Trophoblast cell (in vitro differentiated cells and primary cell): ENCODE results near the gene FAM209B. TPM values are rescaled to one million over a fixed set of nuclear protein-coding genes. Genes with fewer than 3 reads are reported as not detected.
"Not testable (repeated sequence)": the region's sequence is repeated elsewhere in the genome, so short reads cannot be mapped to it uniquely, and the experiment has no call there.

Source experiments
- DNase-seq, 2 donors: peaks; one replicate each; pipeline ENCODE4 v3.0.0-alpha.2; 2016
- H2AFZ ChIP-seq: 2 replicates; pipeline ENCODE4 v1.6.1; 2013; ENCODE audit warnings: low read length, moderate library complexity, mild to moderate bottlenecking; ENCODE audit not compliant: insufficient read depth, poor library complexity
- H2AK5ac ChIP-seq: 2 replicates; pipeline ENCODE4 v1.6.1; 2013; ENCODE audit warnings: mild to moderate bottlenecking, low read length
- H2BK120ac ChIP-seq: 2 replicates; pipeline ENCODE4 v1.6.1; 2013; ENCODE audit warnings: low read length, mild to moderate bottlenecking, moderate library complexity; ENCODE audit not compliant: insufficient read depth, poor library complexity
- H2BK12ac ChIP-seq: 2 replicates; pipeline ENCODE4 v1.6.1; 2013; ENCODE audit warnings: mild to moderate bottlenecking, low read length, moderate library complexity
- H2BK5ac ChIP-seq: 2 replicates; pipeline ENCODE4 v1.6.1; 2013; ENCODE audit warnings: low read length, low read depth, moderate library complexity, mild to moderate bottlenecking; ENCODE audit not compliant: poor library complexity
- H3K14ac ChIP-seq: 2 replicates; pipeline ENCODE4 v1.6.1; 2013; ENCODE audit warnings: mild to moderate bottlenecking, low read length
- H3K18ac ChIP-seq: 2 replicates; pipeline ENCODE4 v1.6.1; 2013; ENCODE audit warnings: mild to moderate bottlenecking, low read length
- H3K23ac ChIP-seq: 2 replicates; pipeline ENCODE4 v1.6.1; 2013; ENCODE audit warnings: low read length
- H3K27ac ChIP-seq: 2 replicates; pipeline ENCODE4 v1.5.1; 2013; ENCODE audit warnings: low read depth, mild to moderate bottlenecking, inconsistent platforms, low read length, moderate library complexity
- H3K27me3 ChIP-seq: 2 replicates; pipeline ENCODE4 v1.6.1; 2013; ENCODE audit warnings: inconsistent platforms, mild to moderate bottlenecking, low read length, moderate library complexity; ENCODE audit not compliant: insufficient read depth
- H3K36me3 ChIP-seq, 2 experiments: 1 replicate in 1 of 2; 2 replicates in 1 of 2; pipeline ENCODE4 v1.6.1; 2013; ENCODE audit warnings: low read length in 2 of 2, mild to moderate bottlenecking in 2 of 2, moderate library complexity in 1 of 2; ENCODE audit not compliant: insufficient read depth in 2 of 2, control insufficient read depth in 1 of 2
- H3K4ac ChIP-seq: 2 replicates; pipeline ENCODE4 v1.6.1; 2013; ENCODE audit warnings: low read depth, mild to moderate bottlenecking, low read length, moderate library complexity
- H3K4me1 ChIP-seq, 2 experiments: 1 replicate in 1 of 2; 2 replicates in 1 of 2; pipeline ENCODE4 v1.6.1; 2013; ENCODE audit warnings: low read length in 2 of 2, mild to moderate bottlenecking in 2 of 2, moderate library complexity in 1 of 2; ENCODE audit not compliant: insufficient read depth in 2 of 2, control insufficient read depth in 1 of 2
- H3K4me2 ChIP-seq: 2 replicates; pipeline ENCODE4 v1.6.1; 2013; ENCODE audit warnings: inconsistent platforms, mild to moderate bottlenecking, low read length, moderate library complexity
- H3K4me3 ChIP-seq: 2 replicates; pipeline ENCODE4 v1.5.1; 2013; ENCODE audit warnings: mild to moderate bottlenecking, low read depth, low read length, inconsistent platforms
- H3K79me1 ChIP-seq: one replicate; pipeline ENCODE4 v1.6.1; 2013; ENCODE audit warnings: low read length
- H3K79me2 ChIP-seq: 2 replicates; pipeline ENCODE4 v1.6.1; 2013; ENCODE audit warnings: low read length, mild to moderate bottlenecking; ENCODE audit not compliant: control insufficient read depth, insufficient read depth, poor library complexity
- H3K9ac ChIP-seq: 2 replicates; pipeline ENCODE4 v1.6.1; 2013; ENCODE audit warnings: mild to moderate bottlenecking, low read length
- H3K9me3 ChIP-seq: 2 replicates; pipeline ENCODE4 v1.6.1; 2013; ENCODE audit warnings: low read depth, mild to moderate bottlenecking, control low read depth, inconsistent platforms, low read length; ENCODE audit not compliant: insufficient read depth
- H4K12ac ChIP-seq: 2 replicates; pipeline ENCODE4 v1.6.1; 2013; ENCODE audit warnings: low read depth, mild to moderate bottlenecking, low read length, moderate library complexity
- H4K8ac ChIP-seq: 2 replicates; pipeline ENCODE4 v1.6.1; 2013; ENCODE audit warnings: low read depth, mild to moderate bottlenecking, low read length, moderate library complexity
- H4K91ac ChIP-seq: one replicate; pipeline ENCODE4 v1.6.1; 2013; ENCODE audit warnings: low read depth, mild to moderate bottlenecking, low read length, moderate library complexity
- WGBS: extraction: QIAGEN DNeasy Blood & Tissue Kit; methylation state at CpG from one replicate; pipeline ENCODE4 v1.1.7; 2013; ENCODE audit warnings: missing lambda C conversion rate; ENCODE audit not compliant: insufficient read length, insufficient coverage; ENCODE audit errors: extremely low coverage; 5-methylcytosine and 5-hydroxymethylcytosine counted together
- polyA plus RNA-seq: library from polyadenylated mRNA; stranded (reverse); fragments of 200-250 nt; gene quantifications from 2 replicates; pipeline ENCODE4 v1.2.3, GENCODE V29; 2013

The FAM209B gene, protein sequence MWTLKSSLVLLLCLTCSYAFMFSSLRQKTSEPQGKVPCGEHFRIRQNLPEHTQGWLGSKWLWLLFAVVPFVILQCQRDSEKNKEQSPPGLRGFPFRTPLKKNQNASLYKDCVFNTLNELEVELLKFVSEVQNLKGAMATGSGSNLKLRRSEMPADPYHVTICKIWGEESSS
- 0.45 and 0.67 TPM in 2 replicates for polyA plus RNA-seq

DNA sequence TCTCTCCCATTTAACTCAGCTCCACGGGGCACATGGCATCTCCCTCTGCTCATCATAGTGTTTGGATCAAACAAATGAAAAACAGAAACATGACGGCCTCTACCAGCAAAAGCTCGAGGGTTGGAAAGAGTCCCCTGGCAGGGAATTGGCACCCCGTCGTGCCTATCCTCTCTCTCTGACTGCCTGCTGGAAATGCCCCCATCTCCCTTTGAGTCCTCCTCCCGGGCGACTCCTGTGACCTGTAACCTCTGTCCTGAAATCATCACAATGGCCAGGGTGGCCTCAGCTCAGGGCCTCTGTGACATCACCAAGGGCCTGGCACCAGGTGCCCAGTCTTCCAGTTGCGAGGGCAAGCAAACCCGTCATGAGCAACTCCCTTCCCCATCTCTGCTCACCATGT is at the start of gene FAM209B:
Gene FAM209B, plus strand, starts transcription at position 301 of the 400 bp plus-strand sequence. Its CDS starts 96 bp downstream, at position 397.
- H2AFZ ChIP-seq, H3K27ac ChIP-seq, H3K4me1 ChIP-seq, H2BK12ac ChIP-seq, H3K36me3 ChIP-seq, H3K4ac ChIP-seq, H2BK120ac ChIP-seq, H3K14ac ChIP-seq, H2AK5ac ChIP-seq, H3K79me2 ChIP-seq, H3K23ac ChIP-seq, H3K27me3 ChIP-seq, H3K4me2 ChIP-seq, H3K18ac ChIP-seq, H4K91ac ChIP-seq, H3K4me3 ChIP-seq, H4K8ac ChIP-seq, H3K9me3 ChIP-seq, H3K79me1 ChIP-seq, H3K9ac ChIP-seq, H2BK5ac ChIP-seq, H4K12ac ChIP-seq, DNase-seq: not testable (repeated sequence)
- no CpG with 5 or more reads among the region's 9 CpGs for WGBS

DNA sequence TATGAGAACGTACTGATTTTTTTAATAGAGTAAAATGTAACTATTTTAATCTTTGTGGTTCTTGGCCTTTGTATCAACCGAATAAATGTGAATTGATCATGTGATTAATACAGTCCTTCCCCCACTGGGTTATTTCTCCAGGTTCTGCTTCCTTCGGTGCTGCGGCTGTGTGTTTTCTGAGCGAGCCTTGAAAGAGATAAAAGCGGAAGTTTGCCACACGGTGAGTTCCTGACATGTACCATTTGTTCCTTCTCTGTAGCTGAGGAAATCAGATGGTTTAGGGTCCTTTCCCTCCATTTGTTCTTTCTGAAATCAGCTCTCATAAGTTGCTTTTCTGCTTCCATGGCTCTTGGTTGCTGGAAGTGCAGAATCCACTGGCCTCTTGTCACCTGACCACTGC is 49.1 kb upstream of the FAM209B start:
- no peaks in the 10 kb centered on the region for H3K79me1 ChIP-seq
- H2AFZ ChIP-seq: no peak overlapping the region
- no peak overlapping the region for H2BK5ac ChIP-seq
- no peak overlapping the region for H3K27ac ChIP-seq
- no peak overlapping the region for H2BK12ac ChIP-seq
- H3K36me3 ChIP-seq: peaks cover 27 to 52% of the 10 kb centered on the region in 2 experiments
- no peak overlapping the region for H4K8ac ChIP-seq
- no CpG with 5 or more reads among the region's 7 CpGs for WGBS
- H3K18ac ChIP-seq: no peak overlapping the region
- no peaks in the 10 kb centered on the region for H3K27me3 ChIP-seq
- H2AK5ac ChIP-seq: no peak overlapping the region
- DNase-seq: no peak
- no peak overlapping the region for H3K9ac ChIP-seq
- no peaks in the 10 kb centered on the region for H3K4me1 ChIP-seq
- H4K12ac ChIP-seq: no peak overlapping the region
- no peak overlapping the region for H3K23ac ChIP-seq
- H3K4me3 ChIP-seq: no peak overlapping the region
- H3K4me2 ChIP-seq: no peak overlapping the region
- no peaks in the 10 kb centered on the region for H3K79me2 ChIP-seq
- no peak overlapping the region for H2BK120ac ChIP-seq
- H4K91ac ChIP-seq: no peak overlapping the region
- peaks cover 1% of the 10 kb centered on the region for H3K9me3 ChIP-seq
- H3K14ac ChIP-seq: no peak overlapping the region
- no peak overlapping the region for H3K4ac ChIP-seq

DNA sequence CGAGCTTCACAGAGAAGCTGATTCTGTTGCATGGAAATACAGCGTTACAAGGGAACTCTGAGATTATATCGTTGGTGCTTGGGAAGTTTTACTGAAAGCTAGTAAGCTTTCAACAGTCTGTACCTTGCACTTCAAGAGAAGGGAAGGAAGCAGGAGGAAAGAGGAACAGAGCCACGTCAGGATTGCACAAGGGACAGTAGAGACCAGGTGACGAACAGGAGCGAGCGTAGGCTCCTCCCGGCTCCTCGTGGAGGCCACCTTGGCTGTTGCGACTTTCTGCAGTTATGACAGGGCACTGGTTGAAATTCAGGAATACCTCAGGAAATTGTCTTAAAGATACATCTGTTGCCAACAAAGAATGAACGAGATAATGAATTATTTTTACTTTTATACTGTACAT is 45.8 kb upstream of the FAM209B start:
- Histone ChIP-seq H3K14ac (no peak overlapping the region), H4K12ac (no peak overlapping the region), H2AK5ac (no peak overlapping the region), H3K79me1 (no peaks in the 10 kb centered on the region), H3K27me3 (no peaks in the 10 kb centered on the region), H2BK120ac (no peak overlapping the region), H3K18ac (no peak overlapping the region), H3K79me2 (no peaks in the 10 kb centered on the region), H2AFZ (no peak overlapping the region), H3K23ac (no peak overlapping the region), H3K4me3 (no peak overlapping the region), H4K8ac (no peak overlapping the region), H3K4ac (no peak overlapping the region), H3K4me2 (no peak overlapping the region), H2BK12ac (no peak overlapping the region), H3K4me1 (no peaks in the 10 kb centered on the region), H3K9me3 (peaks cover 1% of the 10 kb centered on the region), H4K91ac (no peak overlapping the region), H3K27ac (no peak overlapping the region), H2BK5ac (no peak overlapping the region), H3K9ac (no peak overlapping the region), H3K36me3 (peaks cover 30 to 48% of the 10 kb centered on the region in 2 experiments)
- no CpG with 5 or more reads among the region's 11 CpGs for WGBS
- no peak for DNase-seq

DNA sequence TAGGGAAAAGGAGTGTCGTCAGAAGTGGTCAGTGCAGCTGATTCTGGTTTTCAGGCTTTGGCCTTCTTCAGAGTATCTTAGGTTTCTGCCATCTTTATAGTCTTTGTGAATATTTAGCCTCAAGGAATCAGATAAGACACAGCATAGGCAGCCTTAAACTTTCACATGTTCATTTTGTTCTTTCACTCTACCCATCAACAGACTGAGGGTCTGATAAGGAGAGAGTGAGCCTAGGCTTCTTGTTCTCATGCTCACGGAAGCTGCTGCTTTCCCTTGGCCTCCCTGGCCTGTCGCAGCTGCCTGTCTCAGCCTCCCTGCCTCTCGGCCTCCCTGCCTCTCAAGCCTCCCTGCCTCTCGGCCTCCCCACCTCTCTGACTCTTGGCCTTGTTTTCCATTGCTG is 44.5 kb upstream of the FAM209B start:
- DNase-seq: no peak
- H3K9ac ChIP-seq: no peak overlapping the region
- no peak overlapping the region for H2BK120ac ChIP-seq
- H3K4me1 ChIP-seq: no peaks in the 10 kb centered on the region
- H3K4me2 ChIP-seq: no peak overlapping the region
- no peak overlapping the region for H2BK12ac ChIP-seq
- no peak overlapping the region for H2AFZ ChIP-seq
- no peak overlapping the region for H4K12ac ChIP-seq
- H2AK5ac ChIP-seq: no peak overlapping the region
- no peak overlapping the region for H4K8ac ChIP-seq
- H3K9me3 ChIP-seq: peaks cover 1% of the 10 kb centered on the region
- WGBS: no CpG with 5 or more reads among the region's 5 CpGs
- H3K79me2 ChIP-seq: no peaks in the 10 kb centered on the region
- peaks cover 30 to 45% of the 10 kb centered on the region in 2 experiments for H3K36me3 ChIP-seq
- no peak overlapping the region for H3K4me3 ChIP-seq
- H3K4ac ChIP-seq: no peak overlapping the region
- H2BK5ac ChIP-seq: no peak overlapping the region
- H3K18ac ChIP-seq: no peak overlapping the region
- H3K23ac ChIP-seq: no peak overlapping the region
- no peak overlapping the region for H3K27ac ChIP-seq
- no peaks in the 10 kb centered on the region for H3K79me1 ChIP-seq
- no peaks in the 10 kb centered on the region for H3K27me3 ChIP-seq
- H4K91ac ChIP-seq: no peak overlapping the region
- no peak overlapping the region for H3K14ac ChIP-seq
